GM19328 (cell line): ENCODE data around the gene LRRC58.
A peak's percentile ranks its signal among the peaks of the same experiment; 100 is the strongest.
"Not testable (repeated sequence)": the region's sequence is repeated elsewhere in the genome, so short reads cannot be mapped to it uniquely, and the experiment has no call there.

Source experiments
- ATAC-seq: cut with Tn5 transposase; IDR thresholded peaks from one replicate; pipeline ENCODE4 v1.9.1; 2021; ENCODE audit warnings: mild to moderate bottlenecking, moderate library complexity; ENCODE audit not compliant: unreplicated experiment

The LRRC58 gene

GRCh38 chr3:120348991-120349854 lies at the start of gene LRRC58:
Gene LRRC58 (minus strand): TSS chr3:120349354. CDS start chr3:120349243, 111 bp downstream.
- peak; percentile 90 for ATAC-seq

- ATAC-seq: no peak
Observed at GRCh38 chr3:120396469-120396868, 47.3 kb upstream of the LRRC58 start.

GRCh38 chr3:120394347-120394746 lies 45.2 kb upstream of the LRRC58 start:
- no peak for ATAC-seq

GRCh38 chr3:120393761-120394160 lies 44.6 kb upstream of the LRRC58 start:
- no peak for ATAC-seq

GRCh38 chr3:120393243-120393642 lies 44.1 kb upstream of the LRRC58 start:
- ATAC-seq: no peak

- no peak for ATAC-seq
Observed at GRCh38 chr3:120382941-120383447, 33.8 kb upstream of the LRRC58 start.

- no peak for ATAC-seq
Observed at GRCh38 chr3:120381503-120381902, 32.3 kb upstream of the LRRC58 start.

- ATAC-seq: not testable (repeated sequence)
Observed at GRCh38 chr3:120377948-120378347, 28.8 kb upstream of the LRRC58 start.

- ATAC-seq: no peak
Observed at GRCh38 chr3:120370463-120370862, 21.3 kb upstream of the LRRC58 start.

GRCh38 chr3:120369037-120369467 lies 19.9 kb upstream of the LRRC58 start:
- no peak for ATAC-seq

GRCh38 chr3:120368172-120368571 lies 19.0 kb upstream of the LRRC58 start:
- ATAC-seq: no peak

GRCh38 chr3:120364821-120365220 lies 15.7 kb upstream of the LRRC58 start:
- ATAC-seq: no peak

GRCh38 chr3:120364101-120364500 lies 14.9 kb upstream of the LRRC58 start:
- no peak for ATAC-seq

- no peak for ATAC-seq
Observed at GRCh38 chr3:120357807-120358206, 8.7 kb upstream of the LRRC58 start.

GRCh38 chr3:120355486-120355885 lies 6.3 kb upstream of the LRRC58 start:
- no peak for ATAC-seq

GRCh38 chr3:120353463-120353862 lies 4.3 kb upstream of the LRRC58 start:
- no peak for ATAC-seq

GRCh38 chr3:120352017-120352416 lies 2.9 kb upstream of the LRRC58 start:
- ATAC-seq: no peak

GRCh38 chr3:120350401-120350941 lies 1.3 kb upstream of the LRRC58 start:
- ATAC-seq: no peak

- ATAC-seq: no peak
Observed at GRCh38 chr3:120349855-120350125, 636 bp upstream of the LRRC58 start.

GRCh38 chr3:120348065-120348990 lies 826 bp downstream of the LRRC58 start:
- peak; percentile 44 for ATAC-seq

GRCh38 chr3:120344349-120344748 lies 4.8 kb downstream of the LRRC58 start:
- ATAC-seq: no peak
